ENCODE results near the gene PGBD2.
"Not testable (repeated sequence)": the region's sequence is repeated elsewhere in the genome, so short reads cannot be mapped to it uniquely, and the experiment has no call there.

The PGBD2 gene

DNA sequence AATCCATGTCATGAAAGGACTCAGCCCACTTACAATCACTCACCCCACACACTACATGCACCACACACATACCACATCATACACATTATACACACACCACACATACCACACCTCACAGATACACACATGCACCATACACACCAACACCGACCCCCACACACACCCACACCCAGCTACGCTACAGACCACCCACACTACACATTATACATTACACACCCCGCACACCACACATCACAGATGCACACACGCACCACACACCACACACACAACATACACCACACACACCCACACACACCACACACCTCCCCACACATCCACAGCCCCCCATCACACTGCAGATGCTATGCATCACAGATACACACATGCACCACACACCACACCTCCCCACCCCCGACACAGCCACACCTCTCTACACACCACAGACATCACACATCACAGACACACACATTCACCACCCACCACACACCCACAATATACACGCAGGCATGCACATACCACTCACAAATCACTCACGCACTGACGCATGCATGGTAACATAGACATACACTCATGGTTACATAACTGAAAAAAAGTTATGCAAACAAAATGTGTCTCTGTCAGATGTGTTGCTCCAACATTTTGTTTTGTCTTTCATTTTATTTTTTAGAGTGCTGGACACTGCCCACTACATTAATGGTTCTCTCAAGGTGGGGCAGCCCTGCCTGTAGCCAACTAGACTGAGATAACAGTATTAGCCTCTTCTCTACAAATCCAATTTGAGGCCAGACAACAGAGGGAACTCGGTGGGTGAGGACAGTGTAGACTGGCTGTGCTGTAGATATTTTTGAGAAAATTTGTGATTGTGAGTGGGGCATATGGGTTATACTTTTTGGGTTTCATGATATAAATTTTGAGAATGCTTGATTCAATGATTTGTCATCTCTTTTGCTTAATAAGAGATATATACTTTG is 15.2 kb upstream of the PGBD2 start:
- DNase-seq = no peak

DNA sequence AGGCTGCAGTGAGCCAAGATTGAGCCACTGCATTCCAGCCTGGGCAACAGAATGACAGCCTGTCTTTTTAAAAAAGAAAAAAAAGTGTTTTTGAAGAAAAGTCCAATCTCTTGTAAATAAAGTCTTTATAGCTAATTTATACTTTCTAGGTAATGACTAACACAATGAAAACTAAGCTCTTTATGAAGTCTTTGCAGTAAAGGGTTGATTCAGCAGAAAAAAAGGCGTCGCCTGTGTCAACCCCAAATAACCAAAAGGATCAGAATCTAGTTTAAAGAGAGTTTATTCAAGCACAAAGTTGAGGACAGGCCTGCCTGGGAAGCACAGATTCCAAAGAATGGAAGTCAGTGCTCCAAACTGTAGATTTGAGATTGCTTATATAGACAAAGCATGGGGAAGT is 14.3 kb upstream of the PGBD2 start:
- DNase-seq = no peak

DNA sequence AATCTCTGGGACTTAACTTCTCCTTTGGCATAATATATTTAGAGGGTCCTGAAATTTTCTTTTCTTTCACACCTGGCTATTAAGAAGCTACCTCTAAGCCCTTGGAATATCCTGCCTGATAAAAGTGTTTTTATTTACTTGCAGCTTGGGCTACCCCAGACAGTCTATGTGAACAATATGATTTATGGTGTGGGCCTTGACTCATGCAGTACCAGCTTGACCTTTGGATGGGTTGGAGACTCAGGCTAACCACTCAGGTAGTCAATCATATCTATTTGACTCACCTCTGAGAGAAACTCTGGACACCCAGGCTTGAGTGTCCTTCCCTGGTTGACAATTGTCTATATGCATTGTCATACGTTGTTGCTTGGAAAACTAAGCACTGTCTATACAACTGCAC is 13.4 kb upstream of the PGBD2 start:
- no peak for DNase-seq

DNA sequence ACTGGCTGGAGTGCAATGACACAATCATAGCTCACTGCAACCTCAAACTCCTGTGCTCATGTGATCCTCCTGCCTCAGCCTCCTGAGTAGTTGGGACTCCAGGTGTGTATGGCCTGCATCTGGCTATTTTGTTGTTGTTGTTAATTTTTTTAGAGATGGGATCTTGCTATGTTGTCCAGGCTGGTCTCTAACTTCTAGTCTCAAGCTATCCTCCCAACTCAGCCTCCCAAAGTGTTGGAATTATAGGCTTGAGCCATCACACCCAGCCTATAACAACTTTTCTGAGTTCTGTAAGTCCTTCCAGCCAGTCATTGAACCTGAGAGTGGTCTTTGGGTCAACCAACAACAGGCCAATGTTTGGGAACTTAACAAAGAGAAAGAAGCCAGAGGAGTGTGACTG is 11.2 kb upstream of the PGBD2 start:
- no peak for DNase-seq

DNA sequence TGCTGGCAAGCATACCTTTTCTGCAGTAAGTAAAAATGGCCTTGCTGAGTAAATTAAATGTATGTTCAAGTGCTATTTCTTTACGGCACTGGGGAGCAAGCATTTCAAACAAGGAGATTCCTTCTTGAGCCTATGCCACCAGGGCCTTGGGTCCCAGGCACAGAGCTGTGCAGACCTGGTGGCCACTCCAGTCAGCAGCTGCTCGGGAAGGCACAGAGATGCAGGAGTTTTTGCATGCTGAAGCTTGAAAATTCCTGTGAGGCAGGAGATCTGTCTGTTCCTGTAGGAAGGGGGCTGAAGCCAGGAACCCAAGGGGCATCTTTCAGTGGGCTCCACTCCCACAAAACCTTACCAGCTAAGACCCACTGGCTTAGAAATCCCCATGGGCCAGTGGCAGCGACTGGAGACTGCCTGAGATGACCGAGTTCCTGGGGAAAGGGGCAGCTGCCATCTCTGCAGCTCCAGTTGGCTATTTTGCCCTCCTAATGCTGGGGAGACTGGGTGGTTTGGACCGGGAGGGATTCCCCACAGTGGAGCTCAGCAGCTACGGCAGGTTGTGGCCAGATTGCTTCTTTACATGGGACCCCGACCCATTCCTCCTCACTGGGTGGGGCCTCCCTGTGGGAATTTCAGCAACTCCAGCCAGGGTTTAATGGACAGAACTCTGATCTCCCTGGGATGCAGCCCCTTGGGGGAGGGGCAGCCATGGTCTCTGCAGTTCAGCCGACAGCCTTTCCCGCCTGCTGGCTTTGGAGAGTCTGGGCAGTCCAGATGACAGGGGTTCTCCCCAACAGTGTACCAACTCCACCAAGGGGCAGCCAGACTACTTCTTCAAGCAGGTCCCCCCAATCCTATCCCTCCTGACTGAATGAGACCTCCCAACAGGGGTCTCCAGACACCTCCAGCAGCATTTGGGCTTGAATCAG is 8.4 kb upstream of the PGBD2 start:
- no peak for DNase-seq

DNA sequence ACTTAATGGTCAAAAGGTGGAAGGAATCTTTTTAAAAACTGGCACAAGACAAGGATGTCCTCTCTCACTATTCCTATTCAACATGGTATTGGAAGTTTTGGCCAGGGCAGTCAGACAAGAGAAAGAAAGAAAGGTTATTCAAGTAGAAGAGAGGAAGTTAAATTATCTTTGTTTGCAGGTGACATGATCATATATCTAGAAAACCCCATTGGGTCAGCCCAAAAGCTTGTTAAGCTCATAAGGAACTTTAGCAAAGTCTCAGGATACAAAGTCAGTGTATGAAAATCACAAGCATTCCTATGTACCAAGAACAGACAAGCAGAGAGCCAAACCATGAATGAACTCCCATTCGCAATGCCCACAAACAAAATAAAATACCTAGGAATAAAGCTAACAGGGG is 5.4 kb upstream of the PGBD2 start:
- no peak for DNase-seq

DNA sequence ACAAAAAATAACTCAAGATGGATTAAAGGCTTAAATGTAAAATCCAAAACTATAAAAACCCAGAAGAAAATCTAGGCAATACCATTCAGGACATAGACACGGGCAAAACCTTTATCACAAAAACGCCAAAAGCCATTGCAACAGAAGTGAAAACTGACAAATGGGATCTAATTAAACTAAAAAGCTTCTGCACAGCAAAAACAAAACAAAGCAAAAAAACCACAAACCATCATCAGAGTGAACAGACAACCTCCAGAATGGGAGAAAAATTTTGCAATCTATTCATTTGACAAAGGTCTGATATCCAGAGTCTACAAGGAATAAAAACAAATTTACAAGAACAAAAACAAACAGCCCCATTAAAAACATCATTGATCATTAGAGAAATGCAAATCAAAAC is 4.5 kb upstream of the PGBD2 start:
- no peak for DNase-seq

DNA sequence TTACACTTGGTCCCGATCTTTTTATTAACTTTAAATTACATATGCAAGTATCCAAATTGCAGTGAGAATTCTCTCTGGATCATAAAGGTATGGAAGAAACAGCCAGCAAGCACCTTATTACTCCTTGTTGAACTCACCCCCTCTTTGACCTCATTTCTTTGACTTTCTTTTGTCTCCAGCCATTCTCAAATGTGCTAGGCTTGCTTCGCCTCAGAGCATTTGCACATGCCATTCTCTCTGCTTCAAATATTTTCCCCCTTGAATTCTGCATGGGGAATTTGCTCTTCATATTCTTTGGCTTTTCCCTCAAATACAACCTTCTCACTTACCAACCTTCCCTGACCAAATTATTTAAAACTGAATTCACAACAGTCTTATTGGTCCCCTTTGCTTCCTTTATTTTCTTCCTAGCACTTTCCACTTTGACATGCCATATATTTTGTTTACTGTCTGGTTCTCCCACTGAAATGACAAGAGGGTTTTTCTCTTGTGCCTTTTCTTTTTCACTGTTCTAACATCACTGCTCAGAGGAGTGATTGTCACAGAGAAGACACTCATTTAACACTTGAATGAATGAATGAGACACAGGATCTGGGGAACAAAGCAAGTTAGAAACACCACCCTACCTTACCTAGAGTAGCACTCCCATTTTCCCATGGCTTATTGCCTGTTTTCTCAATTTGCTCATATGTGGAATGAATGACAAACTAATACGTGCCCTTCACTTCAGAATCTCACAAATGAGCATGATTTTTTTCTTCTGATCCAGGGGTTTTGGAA is 1.4 kb upstream of the PGBD2 start:
- DNase-seq = no peak

DNA sequence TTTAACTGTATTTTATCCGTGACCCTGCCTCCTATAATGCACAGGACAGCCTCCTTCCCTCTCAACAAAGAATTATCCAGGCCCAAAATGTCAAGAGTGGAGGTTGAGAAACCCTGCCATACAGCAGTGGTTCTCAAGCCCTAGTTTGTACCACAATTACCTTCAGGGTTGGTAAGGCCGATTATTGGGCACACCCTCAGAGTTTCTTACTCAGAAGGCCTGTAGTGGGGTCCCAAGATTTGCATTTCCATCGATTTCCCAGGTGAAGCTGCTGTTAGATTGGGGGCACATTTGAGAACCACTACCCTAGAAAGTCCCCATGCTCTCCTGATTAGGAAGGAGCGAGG is 400 bp upstream of the PGBD2 start:
- DNase-seq = no peak

DNA sequence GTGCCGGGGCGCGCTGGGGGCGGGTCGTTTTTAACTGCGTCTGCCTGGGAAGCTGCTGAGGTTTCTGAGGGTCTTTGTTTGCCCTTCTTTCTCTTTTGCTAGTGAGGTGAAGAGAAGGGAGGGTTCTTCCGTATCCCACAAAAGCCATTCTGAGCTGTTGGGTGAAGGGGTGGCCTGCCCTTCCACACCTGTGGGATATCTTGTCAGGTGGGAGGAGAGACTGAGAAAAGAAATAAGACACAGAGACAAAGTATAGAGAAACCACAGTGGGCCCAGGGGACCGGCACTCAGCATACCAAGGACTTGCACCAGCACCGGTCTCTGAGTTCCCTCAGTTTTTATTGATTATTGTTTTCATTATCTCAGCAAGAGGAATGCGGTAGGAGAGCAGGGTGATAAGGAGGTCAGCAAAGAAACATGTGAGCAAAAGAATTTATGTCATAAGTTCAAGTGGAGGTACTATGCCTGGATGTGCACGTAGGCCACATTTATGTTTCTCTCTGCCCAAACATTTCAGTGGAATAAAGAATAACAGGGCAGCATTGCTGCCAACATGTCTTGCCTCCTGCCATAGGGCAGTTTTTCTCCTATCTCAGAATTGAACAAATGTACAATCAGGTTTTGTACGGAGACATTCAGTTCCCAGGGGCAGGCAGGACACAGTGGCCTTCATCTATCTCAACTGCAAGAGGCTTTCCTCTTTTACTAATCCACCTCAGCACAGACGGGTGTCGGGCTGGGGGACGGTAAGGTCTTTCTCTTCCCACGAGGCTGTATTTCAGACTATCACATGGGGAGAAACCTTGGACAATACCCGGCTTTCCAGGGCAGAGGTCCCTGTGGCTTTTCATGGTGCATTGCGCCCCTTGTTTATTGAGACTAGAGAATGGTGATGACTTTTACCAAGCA is 972 bp downstream of the PGBD2 start:
- DNase-seq = no peak

DNA sequence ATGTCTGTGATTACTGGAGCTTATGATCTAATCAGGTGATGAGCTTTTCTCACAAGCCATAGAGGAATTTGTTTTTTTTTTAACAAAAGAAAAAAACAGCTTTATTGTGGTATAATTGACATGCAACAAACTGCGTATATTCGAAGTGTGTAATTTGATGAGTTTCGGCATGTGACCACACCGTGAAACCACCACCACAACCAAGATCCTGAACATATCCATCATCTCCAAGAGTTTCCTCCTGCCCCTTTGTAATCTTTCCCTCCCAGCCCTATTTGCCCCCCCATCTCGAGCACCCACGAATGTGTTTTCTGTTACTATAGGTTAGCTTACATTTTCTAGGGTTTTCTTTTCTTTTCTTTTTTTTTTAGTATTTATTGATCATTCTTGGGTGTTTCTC is 4.7 kb downstream of the PGBD2 start:
- DNase-seq = no peak

DNA sequence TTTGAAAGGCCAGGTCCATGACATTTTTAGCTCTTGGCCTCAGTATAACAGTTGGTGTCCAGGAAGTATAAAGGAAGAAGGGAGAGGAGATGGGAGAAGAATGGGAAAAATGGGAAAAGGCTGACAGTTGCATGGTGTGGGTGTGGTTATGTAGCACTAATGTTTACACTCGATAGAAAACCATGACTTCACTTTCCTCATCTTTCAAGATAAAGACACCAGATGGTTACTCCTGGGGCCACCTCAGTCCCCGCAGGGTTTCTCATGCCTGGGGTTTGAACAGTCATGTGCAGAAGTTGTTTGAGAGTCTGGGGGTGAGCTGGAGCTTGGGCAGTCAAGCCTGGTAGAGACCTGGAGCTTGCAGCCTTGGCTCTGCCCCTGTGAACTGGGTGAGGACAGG is 7.9 kb downstream of the PGBD2 start:
- no peak for DNase-seq

DNA sequence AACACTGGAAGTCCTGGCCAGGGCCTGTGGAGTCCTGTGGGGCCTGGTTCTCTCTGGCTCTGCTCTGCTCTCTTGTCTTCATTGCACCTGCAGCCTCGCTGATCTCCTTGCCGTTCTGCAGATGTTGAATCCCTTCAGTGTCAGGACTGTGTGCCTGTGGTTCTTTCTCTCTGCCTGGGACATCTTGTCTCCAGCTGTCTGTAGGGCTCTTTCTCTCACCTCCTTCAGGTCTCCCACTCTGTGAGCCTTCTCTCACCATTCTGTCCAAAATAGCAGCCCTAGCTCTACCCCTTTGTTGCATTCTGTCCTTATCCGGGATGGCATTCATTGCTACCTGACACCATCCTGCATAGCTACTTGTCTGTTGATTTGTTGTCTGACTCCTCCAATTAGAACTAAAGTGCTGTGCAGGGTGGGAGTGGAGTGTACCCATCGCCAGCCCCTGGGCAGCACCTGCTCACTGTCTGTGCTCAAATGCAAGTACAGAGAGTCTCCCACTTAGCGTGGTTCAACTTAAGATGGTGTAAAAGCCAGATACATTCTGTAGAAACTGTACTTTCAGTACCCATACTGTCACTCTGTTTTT is 8.9 kb downstream of the PGBD2 start:
- no peak for DNase-seq

DNA sequence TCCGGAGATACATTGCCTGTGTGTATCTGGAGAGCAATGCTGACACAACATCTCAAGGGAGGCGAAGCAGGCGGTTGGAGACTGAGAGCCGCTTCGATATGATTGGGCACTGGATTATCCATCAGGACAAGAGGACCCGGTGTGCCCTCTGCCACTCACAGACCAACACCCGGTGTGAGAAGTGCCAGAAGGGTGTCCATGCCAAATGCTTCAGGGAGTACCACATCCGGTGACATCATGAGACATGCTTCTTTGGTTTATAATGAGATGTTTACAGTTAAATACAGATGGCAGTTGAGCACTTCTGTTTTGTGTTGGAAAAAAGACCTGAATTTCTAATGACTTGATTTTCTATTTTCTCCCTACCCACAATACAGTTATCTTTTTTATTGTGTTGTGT is 12.1 kb downstream of the PGBD2 start:
- DNase-seq = no peak

DNA sequence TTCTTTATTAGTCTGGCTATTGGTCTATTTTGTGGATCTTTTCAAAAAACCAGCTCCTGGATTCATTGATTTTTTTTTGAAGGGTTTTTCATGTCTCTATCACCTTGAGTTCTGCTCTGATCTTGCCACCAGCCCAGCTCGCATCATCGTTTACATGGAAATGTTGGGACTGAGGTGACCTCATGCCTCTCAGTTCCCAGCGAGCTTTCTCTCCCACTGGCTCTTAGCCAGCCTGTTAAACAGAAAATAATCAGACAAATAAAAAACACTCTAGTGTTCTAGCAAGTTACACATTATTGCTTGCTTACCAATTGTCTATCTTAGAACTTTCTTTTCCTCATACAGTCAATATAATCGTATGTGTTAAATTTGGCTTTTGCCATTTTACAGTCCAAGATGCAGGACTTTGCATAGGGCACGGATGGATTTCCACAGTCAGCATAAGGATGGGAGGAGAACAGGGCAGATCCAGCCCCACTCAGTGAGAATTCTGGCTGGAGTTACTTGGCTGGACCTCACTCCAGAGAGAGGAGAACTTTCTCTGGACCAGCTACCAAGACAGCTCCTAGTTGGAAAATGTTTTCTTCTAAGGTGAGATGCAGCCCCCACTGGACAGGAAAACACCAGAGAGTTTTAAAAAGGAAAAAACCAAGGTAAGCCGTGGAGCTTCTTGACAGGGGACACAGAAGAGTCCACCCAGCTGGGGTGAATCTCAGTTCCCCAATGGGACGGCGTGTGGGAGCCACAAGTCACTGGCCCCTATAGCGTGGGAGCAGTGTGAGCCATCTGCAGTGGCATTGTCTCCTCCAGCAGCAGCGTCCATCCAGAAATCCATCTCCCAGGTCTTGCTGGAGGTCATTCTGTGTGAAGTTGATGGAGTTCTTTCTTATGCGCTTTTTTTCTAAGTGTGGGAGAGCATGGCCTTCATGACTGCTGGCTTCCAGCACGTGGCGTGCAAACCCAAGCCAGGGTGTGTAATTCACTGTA is 17.6 kb downstream of the PGBD2 start:
- DNase-seq = no peak

DNA sequence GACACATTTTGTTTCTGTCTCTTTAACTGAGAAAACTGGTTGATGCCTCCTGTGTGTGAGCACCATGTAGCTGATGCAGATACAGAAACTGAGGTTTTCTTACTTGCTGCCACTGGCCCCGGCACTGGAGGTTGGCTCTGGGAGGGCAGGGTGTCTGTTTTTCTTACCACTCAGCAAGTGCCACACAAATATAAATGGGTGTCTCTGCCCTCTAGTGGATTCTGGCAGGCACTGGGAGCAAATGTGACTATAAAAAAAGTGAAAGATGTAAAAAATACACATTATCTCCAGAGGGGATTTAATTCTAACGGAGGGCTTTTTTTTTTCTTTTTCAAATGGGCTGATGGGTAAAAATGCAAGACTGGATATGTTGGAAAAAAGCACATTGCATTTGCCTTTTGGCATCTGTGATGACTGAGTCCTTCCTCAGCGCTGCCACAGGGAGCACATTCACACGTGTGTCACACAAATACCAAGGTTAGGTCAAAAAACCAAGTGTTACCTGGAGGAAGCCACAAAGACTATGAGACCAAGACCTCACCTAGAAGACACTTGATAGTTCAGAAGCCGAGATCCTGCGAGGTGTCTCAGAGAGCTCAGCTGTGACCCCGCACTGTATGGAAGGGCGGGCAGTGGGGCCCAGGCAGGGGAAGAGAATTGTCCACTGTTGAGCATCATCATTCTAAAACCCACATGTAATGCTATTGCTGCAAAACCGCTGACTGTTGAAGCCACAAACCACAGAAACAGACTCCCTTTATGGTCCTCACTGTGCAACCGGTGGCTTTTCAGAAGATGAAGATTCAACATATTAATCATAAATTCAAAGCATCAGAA is 18.9 kb downstream of the PGBD2 start:
- peak; percentile 49 to 60 for DNase-seq

DNA sequence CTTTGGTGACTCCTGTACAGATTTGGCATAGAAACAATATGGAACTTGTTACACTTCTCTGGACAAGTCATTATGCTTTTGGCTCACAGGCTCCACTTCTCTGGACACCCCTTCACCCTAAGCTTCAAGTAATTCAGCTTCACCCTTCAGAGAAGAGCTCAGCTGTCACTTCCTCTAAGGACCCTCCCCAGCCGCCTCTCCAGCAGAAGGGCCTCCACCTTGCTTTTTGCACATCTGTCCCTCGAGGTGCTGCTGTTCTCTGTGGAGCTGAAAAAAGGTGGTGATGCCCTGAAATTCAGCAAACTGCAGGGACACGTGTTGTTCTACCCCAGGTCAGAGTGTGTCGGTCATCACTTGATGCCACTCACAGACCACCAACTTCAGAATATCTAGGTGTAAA is 19.8 kb downstream of the PGBD2 start:
- DNase-seq = not testable (repeated sequence)

DNA sequence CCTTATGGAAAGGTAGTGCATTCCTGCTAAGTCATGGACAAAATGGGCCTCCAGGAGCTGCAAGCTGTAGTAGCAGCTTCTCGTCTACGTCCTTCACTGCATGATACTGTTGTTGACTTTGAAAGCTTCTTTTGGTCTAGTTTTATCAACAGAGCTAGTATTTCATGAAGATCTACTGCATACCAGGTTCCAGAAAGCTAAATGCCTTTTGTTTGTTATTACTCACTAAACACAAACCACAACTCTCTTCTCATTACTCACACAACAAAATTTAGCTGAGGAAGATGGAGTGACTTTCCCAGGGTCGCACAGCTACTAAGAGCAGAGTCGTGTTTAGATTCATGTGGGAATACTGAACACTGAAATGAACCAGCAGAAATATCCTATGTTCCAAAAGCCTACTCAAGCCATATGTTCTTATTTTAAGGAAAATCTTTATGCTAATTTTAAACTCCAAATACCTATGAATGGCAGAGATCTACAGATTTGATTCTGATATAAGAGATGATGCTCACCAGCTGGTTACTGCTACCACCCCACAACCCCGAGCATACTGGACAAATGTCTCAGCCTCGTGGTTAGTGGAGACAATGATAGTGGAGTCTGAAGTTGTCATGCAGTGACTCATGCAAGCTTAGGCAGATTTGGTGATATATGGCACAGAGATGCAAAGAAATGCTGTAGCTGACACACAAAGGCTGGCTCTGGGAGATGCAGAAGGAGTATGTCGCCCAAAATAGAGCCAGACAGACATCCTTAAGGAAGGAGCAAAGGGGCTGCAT is 20.6 kb downstream of the PGBD2 start:
- no peak for DNase-seq

DNA sequence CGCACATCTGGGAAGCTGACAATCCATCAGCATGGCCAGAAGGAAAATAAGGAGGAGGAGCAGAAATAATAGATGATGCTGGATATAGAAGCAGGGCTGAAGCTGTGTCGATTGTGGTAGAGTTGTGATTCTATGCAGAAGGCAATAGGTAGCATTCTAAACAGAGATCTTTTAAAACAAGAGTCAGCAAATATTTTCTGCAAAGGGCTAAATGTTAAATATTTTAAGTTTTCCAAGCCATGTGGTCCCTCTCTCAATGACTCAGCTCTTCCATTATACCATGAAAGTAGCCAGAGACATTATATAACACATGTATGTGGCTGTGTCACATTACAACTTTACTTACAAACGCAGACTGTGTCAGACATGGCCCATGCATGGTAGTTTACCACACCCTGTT is 21.2 kb downstream of the PGBD2 start:
- not testable (repeated sequence) for DNase-seq

Data from NCI-H2081 (cell line).